ENCODE measurements around the gene CNTNAP2.

GRCh38 chr7:148211740-148212151, 2095.1 kb downstream of the CNTNAP2 start:
- TF ChIP-seq EP300 (IDR thresholded peaks at IDR 0.05) (no peak), CTCF (IDR thresholded peaks at IDR 0.05) (no peak)

All from stomach (tissue), 4 donors.